ENCODE results near the gene PF4V1.

DNA sequence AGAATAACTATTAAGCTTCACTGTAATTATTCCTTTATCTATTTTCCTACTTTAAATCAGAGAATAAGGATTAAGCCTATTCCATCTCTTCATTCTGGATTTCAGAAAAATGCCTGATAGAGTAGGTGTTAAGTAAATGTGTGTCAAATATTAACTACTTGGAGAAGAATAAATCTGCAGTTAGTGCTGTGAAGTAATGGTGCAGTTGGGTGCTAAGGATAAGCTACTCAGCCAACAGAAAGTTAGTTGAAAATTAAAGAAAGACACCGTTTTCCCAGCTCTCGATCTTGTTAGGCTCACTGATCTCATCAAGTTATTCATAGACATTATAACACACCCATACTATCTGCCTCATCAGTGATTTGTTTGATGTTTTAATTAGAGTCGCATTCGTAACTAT is 7.1 kb downstream of the PF4V1 start:
- TF ChIP-seq CTCF (IDR thresholded peaks at IDR 0.05) (no peak), POLR2A (IDR thresholded peaks at IDR 0.05) (no peak)
